OCI-M2 (cell line): ENCODE data around the gene NDUFB2.
"Not testable (repeated sequence)": the region's sequence is repeated elsewhere in the genome, so short reads cannot be mapped to it uniquely, and the experiment has no call there.

Experiments used
- DNase-seq: peaks from one replicate; lab custom pipeline; 2025; ENCODE audit not compliant: unreplicated experiment; lab: John Stamatoyannopoulos, UW

The NDUFB2 gene

DNA sequence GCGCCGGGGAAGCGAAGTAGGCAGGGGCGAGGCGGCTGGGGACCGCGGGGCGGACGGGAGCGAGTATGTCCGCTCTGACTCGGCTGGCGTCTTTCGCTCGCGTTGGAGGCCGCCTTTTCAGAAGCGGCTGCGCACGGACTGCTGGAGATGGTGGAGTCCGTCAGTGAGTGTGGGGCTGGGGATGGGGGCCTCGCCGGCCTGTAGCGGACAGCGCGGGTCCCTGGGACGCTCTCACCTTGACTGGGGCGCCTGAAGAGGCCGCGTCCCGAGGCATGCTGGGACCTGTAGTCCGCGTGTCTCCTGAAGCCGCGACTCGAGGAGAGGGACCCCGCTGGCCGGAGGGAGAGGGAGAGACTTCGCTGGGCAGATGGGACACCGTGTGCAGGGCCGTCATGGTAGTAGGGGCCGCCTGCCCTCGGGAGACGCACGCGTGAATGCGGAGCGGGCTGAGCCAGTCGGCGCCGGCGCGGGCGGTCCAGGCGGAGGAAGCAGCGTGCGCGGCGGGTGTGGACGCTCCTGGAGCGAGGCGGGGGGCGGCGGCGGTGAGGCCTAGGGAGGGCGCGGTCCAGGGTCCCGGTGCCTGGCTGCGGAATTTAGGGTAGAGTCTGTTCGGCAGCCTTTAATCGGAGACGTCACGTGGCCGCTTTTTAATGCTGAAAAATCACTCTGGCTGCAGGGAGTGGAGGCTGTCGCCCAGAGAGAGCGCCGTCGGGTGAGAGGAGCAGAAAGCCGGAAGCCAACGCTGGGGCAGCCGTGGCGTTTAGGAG, at the start of gene NDUFB2:
TSS of gene NDUFB2 (plus strand) at position 29 of the 767 bp plus-strand sequence. CDS start at position 66, 37 bp downstream.
- DNase-seq, result peak; percentile 95

DNA sequence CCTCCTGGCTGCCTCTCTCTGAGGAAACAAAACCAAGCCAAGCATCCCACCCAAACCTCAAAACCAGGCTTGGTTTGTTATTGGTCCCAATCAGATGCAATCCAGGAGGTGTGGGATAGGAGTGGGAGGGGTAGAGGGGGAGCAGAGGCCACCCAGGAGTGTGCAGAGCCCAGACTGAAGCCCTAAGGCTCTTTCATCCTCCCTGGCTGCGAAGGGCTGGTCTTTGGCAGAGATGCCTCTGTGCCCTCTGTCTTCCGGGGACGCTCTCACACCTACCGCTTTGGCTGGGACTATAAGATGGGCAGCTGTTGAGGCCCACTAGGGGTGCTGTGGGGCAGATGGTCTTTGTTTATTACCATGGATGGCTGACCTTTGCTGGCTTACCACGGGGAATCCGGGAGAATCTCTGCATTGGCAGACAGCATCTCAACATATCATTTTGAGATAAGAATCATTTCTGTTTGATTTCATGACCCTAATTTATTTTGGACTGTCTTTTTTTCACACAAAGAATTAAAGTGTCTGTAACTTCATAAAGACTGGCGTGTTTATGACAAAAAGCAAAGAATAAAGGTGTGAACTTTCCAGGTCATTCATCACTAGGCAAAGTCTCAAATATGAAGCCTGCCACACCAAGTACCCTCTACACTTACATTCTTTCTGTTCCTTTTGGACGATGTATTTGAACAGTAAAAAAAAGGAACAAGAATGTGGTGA, 49.4 kb upstream of the NDUFB2 start:
- DNase-seq, result no peak

DNA sequence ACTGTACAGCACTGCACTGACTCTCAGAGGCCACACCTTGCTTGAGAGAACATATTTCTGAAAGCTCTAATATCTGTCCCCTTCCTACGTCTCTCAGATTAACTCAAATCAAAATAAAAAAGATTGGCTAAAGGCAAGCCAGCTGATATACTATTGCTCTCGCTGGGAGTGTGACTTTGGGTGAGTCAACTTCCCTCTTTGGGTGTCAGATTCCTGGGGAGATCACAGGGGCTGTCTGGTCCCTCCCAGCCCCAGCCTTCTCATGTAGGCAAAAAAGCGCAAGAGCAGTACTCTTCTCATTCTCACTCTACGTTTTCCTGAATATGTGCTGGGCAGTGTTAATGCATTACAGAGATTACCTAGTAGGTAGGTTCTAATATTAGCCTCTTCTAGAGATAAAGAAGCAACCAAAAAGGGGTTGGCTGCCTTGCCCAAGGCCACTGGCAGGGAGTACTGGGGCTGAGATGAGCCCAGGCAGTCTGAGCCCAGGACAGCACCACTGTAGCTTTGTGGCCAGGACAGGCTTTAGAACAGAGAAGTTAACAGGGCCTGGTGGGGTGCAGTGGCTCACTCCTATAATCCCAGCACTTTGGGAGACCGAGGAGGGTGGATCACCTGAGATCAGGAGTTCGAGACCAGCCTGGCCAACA, 46.8 kb upstream of the NDUFB2 start:
- DNase-seq, result no peak

DNA sequence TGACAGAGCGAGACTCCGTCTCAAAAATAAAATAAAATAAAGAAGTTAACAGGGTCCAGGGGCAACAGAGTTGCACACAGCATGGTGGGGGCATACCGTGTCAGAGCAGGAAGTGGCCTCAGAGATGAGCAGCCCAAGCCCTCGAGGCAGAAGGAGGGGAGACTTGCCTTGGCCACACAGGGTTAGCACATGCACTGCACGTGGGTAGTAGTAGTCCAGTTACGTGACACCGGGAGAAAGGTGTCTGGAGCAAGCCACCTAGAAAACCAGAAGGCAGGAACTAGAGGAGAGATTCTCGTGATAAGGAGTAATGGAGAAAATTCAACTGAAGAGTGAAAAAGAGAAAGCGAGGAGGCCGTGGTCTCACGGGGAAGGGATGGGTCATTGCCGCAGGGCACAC, 46.1 kb upstream of the NDUFB2 start:
- no peak for DNase-seq

DNA sequence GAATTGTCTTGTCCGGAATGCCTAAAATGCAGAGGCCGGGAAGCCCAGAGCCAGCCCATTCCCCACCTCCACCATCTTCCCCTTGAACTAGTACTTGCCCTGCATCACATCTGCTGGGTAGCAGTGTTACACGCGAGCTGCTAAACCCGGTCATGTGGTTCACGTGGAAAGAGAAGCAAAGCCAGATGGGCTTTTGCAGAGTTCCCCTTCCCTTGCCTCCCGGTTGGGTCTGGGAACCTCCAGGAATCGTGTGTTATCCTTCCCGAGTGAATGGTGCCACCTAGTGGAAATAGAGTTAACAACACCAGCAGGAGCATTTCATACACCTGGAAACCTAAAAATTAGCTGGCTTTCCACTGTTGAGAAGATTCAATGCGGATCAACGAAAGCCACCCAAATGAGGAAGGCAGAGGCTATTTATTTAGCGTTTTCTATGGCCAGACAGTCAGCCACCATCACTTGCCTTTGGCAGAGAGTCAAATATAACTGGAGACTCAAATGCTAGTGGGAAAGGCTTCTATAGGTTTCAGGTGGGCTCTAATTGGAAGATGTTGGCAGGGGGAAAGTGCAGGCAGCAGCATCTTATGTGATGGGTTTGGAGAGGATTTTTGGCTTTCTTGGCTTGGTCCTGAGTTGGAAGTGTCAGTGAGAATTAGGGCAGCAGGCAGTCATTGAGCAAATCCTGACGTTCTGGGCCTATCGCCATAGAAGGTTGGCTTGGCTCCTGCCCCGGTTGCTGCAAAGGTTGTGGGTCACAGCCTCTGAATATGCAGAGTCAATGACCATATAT, 43.0 kb upstream of the NDUFB2 start:
- peak; percentile 50 for DNase-seq

DNA sequence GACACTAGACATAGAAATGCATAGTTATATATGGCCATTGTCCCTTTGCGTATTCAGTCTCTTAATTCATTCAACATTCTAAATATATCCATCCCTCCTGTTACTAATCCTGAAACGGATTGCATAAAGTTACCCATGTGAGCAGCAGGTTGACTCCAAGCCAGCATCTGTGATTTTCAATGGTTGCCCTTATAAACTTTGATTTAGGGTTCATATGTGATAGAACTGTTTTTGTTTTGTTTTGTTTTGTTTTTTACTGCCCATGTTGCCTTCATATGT, 42.5 kb upstream of the NDUFB2 start:
- DNase-seq, result no peak

DNA sequence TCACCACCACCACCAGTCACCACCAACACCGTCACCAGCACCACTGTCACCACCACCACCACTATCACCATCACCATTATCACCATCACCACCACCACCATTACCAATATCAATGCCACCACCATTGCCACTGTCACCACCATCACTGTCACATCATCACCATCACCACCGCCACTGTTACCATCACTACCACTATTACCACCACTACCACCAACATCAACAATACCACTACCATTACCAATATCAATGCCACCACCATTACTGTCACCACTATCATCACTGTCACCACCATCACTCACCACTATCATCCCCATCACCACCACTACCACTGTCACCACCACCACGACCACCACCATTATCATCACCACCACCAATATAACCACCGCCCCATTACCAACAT, 41.8 kb upstream of the NDUFB2 start:
- no peak for DNase-seq

DNA sequence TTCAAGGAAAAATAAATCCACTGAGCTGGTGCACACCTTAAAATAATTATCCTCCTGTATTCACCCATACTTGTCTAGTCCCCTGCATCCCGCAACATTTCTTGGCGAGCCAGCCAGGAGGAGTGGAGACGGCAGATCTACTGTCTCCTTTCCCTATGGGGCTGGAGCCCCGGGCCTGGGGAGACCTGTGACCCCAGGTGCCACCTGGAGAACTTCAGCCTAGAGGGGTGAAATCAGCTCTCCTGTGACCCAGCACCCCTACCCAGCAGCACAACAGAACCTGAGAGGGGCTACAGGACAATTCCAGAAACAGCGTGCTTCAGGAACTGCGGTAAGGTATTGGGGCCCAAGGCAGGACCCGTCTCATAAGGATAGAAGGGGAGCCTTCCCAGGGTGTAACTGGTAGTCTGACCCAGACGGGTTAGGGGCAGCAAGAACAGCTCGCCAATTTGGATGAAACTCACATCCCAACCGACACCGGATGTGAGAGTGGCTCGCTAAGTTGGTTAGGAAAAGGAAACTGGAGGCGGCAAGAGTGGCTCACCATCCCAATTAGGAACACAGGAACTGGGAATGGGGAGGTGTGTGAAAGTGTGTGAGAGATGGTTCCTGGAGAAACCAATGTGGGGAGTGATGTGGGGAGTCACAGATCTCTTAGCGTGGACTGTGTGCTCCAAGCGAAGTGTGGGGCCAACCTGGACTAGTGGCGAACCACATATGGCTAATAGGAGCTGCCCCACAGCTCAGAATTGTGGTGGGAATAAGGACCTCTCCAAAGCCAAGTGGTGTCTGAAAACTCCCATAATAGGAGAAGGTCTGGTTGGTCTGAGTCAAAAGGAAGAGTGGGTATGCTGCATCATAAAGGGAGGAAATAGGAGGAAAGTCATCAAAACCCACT, 40.7 kb upstream of the NDUFB2 start:
- DNase-seq, result no peak

DNA sequence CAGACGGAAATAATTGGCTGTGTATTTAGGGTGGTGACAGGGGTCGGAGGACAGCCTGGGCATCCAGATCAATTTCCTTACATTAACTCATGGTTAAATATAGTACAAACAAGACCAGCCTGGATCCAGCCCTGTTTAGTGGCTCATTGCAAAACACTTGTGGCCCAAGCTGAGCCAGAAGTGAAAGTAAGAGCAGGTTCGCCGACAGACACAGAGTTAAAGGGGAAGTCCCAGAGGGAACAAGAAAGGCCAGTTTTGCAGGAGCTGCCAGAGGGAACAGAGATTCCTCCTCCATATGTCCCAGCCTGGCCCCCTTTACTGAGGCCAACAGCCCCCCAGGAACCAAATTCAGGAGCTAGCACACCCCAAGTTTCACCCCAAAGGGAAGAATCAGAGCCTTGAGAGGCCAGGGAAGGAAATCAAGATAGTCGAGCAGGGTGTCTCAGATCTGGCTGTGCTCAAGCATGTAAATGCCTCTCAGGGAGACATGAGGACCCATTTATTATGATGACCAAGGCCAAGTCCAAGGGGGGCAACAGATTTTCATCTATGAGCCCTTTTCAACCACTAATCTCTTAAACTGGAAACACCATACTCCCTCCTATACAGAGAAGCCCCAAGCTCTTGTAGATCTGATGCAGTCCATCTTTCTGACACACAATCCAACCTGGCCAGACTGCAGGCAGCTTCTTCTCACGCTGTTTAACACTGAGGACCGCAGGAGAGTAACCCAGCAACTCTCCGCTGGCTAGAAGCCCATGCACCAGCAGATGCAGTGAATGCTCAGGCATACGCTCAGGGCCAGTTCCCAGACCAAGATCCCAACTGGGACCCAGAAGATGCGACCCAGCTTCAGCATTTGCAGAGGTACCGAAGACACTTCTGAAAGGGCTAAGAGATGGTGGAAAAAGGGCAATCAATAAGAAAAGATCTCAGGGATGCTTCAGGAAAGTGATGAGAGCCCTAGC, 39.7 kb upstream of the NDUFB2 start:
- no peak for DNase-seq

DNA sequence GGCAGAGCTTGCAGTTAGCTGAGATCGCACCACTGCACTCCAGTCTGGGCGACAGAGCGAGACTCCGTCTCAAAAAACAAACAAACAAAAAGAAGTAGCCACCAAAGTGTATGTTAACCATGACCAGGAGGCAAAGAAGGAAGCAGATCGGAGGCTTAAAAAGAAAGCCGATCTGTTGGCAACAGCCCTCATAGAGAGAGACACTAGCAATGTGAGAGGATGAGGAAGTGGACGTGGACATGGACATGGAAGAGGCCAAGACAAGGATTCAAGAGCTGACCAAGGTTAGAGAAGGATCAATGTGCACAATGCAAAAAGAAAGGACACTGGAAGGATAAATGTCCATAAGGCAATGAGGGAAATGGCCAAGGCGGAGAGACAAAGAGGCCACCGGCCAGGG, 38.6 kb upstream of the NDUFB2 start:
- DNase-seq, result no peak

DNA sequence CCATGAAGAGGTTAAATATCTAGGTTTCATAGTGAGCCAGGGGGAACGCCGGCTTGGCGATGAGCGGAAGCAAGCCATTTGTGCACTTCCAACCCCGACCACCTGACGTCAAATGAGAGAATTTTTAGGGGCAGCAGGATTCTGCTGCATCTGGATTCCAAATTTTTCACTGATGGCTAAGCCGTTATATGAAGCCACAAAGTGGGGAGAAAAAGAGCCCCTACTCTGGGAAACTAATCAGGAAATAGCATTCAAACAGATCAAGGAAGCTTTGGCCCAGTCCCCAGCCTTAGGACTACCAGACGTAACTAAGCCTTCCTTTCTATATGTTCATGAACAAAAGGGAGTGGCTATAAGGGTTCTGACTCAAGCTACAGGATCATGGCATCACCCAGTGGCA, 36.7 kb upstream of the NDUFB2 start:
- no peak for DNase-seq

DNA sequence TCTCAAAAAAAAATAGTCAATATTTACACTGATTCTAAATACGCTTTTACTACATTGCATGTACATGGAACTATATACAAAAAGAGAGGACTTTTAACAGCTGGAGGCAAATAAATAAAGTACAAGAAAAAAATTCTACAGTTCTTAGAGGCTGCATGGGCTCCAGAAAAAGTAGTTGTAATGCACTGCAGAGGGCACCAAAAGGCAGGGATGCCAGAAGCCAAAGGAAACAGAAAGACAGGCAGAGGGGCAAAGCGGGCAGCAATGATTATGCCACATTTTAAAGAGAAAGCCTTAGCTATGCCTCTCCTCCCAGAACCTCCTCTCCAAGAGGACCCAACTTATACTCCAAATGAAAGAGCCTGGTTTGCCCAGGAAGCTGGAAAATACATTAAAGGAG, 35.4 kb upstream of the NDUFB2 start:
- DNase-seq, result no peak

DNA sequence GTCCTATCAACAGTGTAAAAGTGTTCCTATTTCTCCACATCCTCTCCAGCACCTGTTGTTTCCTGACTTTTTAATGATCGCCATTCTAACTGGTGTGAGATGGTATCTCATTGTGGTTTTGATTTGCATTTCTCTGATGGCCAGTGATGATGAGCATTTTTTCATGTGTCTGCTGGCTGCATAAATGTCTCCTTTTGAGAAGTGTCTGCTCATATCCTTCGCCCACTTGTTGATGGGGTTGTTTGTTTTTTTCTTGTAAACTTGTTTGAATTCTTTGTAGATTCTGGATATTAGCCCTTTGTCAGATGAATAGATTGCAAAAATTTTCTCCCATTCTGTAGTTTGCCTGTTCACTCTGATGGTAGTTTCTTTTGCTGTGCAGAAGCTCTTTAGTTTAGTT, 33.6 kb upstream of the NDUFB2 start:
- not testable (repeated sequence) for DNase-seq

DNA sequence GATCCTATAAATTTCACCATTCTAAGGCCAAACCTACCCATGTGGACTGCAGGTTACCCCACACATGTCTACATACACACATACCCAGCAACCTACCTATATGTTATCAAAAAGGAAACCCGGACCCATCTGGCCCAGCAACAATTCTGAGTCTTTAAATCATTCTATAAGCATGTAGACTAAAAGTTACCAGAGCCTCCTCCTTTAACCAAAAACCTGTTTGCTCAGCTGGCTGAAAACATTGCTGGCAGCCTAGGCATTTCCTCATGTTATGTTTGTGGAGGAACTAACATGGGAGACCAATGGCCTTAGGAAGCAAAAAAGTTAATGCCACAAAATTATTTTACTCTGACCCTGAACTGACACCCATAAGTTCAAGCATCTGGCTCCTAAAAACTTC, 29.0 kb upstream of the NDUFB2 start:
- DNase-seq, result no peak

DNA sequence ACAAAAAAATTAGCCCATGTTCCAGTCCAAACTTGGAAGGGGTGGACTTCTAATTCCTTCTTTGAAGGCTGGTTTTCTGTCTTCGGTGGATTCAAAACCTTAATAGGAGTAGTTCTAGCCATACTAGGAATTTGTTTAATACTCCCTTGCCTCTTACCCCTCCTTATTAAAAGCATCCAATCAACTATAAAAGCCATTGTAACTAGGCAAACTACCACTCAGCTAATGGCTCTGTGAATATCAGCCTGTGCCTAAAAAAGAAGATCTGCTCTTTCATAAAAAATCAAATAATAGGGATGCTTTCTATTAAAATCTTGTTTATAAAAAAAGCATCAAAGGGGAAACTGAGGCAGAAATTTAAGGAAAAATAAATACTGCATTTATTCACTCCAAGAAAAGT, 27.9 kb upstream of the NDUFB2 start:
- no peak for DNase-seq

DNA sequence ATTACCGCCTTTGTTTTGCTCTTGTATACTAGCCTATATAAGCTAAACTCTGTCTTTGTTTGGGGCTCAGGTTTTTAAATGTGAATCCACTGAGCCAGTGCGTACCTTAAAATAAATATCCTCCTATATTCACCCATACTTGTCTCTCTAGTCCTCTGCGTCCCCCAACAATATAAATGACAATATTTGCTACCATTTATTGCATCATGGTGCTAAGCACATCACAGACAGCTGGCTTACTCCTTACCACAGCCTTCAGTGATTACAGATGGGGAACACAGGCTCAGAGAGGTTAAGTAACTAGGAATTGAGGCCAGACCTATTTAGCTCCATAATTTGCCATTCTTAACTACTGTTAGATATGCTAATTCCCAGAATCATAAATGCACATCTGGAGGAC, 27.2 kb upstream of the NDUFB2 start:
- no peak for DNase-seq

DNA sequence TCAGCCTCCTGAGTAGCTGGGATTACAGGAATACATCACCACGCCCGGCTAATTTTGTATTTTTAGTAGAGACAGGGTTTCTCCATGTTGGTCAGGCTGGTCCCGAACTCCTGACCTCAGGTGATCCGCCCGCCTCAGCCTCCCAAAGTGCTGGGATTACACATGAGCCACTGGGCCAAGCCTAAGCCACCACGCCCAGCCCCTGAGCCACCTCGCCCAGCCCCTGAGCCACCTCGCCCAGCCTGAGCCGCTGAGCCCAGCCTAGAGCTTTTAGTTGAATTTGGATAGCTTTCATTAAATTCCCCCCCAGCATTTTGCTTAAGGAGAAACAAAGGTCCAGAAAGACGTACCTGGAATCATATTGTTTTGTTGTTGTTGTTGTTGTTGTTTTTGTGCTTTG, 26.6 kb upstream of the NDUFB2 start:
- not testable (repeated sequence) for DNase-seq

DNA sequence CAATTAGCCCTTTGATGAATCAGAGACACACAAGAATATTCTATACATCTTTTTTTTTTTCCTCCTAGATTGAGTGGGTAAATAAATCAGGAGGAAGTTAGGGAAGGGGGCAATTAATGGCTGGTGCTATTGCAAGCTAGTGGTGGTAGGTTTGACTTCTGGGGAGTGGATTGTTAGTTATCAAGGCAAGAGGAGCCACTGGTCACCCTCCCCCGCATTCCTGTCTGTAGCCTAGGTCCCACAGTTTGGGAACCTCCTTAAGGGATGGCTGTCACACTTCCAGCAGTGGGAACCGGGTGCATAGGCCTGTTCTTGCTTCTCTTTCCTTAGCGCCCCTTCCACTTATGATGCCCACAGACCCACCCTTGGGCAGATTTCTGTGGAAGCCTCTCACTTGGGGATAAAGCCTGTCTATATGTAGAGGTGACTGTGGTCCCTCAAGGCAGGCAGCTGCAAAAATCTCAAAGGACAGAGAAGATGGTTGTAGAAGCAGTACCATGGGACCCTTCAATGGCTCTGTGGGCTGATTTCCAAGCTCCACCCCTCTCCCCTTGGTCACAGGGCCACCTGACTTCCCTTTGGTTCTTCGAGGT, 26.1 kb upstream of the NDUFB2 start:
- DNase-seq, result no peak

DNA sequence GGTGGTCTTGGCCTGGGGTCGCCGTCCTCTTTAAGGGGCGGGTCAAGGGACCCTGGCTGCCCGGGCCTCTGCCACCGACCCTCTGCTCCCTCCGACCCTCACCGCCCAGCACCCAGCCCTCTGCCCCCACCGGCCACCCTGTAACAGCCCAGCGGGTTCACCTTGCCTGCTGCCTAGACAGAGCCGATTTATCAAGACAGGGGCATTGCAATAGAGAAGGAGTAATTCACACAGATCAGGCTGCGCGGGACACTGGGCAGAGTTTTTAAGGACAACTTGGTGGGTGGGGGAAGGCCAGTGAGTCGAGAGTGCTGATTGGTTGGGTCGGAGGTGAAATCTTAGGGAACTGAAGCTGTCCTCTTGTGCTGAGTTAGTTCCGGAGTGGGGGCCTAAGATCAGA, 24.5 kb upstream of the NDUFB2 start:
- DNase-seq, result no peak
